Cardiac fibroblast (primary cell): Measurements from ENCODE around the gene ATP23.

Source experiments
- DNase-seq, 2 donors: peaks; one replicate each; pipeline versions ENCODE4 v3.0.0 to v3.0.0-alpha.2; 2010; ENCODE audit warnings: low read depth in 2 of 2
- H3K4me3 ChIP-seq, 2 donors: replicated peaks in 1 of 2; 1 replicate in 1 of 2; 2 replicates in 1 of 2; pipeline ENCODE4 v1.5.1; 2011; ENCODE audit warnings: low read depth in 2 of 2, low read length in 2 of 2, mild to moderate bottlenecking in 2 of 2, moderate library complexity in 1 of 2
- TF ChIP-seq, protein P1 (sequence below): IDR thresholded peaks from one replicate; pipeline ENCODE4 v1.5.1; 2011; ENCODE audit warnings: low read depth, mild to moderate bottlenecking, low read length, inconsistent platforms

ATP23 gene

GRCh38 chr12:57896115-57896433 lies 45.3 kb upstream of the ATP23 start:
- TF ChIP-seq, protein P1, sequence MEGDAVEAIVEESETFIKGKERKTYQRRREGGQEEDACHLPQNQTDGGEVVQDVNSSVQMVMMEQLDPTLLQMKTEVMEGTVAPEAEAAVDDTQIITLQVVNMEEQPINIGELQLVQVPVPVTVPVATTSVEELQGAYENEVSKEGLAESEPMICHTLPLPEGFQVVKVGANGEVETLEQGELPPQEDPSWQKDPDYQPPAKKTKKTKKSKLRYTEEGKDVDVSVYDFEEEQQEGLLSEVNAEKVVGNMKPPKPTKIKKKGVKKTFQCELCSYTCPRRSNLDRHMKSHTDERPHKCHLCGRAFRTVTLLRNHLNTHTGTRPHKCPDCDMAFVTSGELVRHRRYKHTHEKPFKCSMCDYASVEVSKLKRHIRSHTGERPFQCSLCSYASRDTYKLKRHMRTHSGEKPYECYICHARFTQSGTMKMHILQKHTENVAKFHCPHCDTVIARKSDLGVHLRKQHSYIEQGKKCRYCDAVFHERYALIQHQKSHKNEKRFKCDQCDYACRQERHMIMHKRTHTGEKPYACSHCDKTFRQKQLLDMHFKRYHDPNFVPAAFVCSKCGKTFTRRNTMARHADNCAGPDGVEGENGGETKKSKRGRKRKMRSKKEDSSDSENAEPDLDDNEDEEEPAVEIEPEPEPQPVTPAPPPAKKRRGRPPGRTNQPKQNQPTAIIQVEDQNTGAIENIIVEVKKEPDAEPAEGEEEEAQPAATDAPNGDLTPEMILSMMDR = no peak
- peak overlapping the region; percentile 28 to 43 for H3K4me3 ChIP-seq
- peak; percentile 33 to 63 for DNase-seq

DNA sequence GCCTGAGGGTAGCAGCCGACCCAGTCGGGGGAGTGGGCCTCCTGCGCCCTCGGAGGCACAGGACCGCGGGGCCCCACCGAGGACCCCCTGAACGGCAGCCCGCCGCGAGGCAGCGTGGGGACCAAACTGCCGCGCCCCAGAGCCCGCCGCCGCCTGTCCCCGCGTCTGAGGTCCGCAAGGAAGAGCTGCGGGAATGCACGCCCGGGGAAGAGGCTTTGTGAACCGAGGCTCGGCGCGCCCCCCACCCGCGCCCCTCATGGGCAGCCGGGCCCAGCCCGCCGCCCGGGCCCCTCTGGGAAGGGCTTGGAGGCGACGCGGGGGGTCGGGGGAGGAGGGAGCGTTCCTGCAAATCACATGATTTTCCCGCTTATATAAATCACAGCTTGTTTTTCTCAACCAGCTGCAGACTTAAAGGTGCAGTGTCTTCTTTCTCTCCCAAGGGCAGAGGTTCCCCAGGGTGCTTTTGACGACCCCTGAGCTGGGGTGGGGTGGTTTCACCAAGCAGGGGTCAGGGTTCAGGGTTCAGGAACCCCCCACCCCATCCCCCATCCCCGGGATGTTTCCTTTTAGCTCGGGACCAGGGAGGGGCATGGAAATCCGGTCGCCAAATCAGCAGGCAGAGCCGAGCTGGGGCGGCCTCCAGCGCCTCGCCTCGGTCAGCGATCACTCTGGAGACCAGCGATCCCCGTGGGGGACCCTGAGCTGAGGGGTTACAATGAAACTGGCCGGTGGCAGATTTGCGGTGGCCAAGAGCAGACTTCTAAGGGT lies 44.7 kb upstream of the ATP23 start:
- TF ChIP-seq, protein P1 = peak; percentile 35
- peak; percentile 74 to 89 for DNase-seq
- peak overlapping the region; percentile 28 to 43 for H3K4me3 ChIP-seq

GRCh38 chr12:57897286-57897974 lies 43.9 kb upstream of the ATP23 start:
- H3K4me3 ChIP-seq = no peak overlapping the region
- no peak for DNase-seq
- TF ChIP-seq, protein P1 = no peak

DNA sequence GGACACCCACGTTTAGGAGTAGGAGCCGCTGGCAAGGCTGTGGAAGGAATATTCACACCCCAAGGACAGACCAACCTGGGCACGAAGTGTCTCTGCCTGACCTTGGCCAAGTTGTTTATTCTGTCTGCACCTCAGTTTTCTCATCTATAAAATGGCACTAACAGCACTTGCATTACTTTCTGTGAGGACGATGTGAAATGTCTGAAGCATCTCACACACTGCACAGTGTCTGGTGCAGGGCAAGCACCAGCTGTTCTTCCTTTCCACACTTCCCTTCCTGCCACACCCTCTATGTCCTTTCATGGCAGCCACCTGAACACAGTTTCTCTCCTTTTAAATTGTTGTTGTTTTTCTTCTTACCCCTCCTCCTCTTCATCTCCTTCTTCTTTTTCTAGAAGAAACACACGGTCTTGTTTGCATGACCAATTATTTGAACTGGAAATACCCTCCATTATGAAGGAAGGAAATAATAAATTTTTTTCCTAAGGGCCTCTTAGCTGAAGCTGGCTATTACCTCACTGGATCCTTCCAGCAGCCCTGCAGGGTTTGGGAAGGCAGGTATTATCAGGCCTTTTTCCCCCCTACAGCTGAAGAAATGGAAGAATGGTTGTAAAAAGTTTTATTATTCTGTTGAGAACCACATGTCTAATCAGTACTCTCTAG lies 42.9 kb upstream of the ATP23 start:
- peak; percentile 17 for DNase-seq
- TF ChIP-seq, protein P1 = no peak
- no peak overlapping the region for H3K4me3 ChIP-seq

DNA sequence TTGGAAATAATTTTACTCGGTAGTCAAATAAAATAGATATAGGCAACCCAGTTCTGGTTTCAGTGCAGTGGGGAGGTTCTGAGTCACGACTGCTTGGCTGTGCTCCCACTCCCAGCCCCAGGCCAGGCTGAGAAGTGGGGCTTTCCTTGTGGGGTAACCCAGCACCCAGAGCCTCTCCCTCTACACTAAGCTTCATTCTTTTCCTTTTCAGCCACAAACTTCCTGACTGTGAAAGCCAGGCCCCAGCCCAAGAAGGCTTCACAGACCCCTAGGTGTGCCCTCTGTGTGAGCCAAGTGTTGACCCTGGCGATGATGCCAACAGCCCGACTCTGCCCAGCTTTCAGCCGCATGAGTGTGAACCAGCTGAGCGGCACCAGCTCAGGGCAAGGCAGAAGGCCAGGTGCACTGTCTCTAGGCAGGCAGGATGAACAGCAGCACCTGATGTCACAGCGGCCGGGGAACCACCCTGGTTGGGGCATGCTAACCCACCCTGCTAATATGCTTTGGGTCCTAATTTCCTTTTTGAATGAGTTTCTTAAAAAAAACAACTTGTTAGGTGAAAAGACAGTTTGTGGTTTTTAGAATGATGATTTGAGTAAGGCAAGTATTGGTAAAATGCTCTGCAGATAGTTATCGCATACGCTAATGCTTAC lies 42.2 kb upstream of the ATP23 start:
- TF ChIP-seq, protein P1 = no peak
- peak; percentile 63 for DNase-seq
- no peak overlapping the region for H3K4me3 ChIP-seq

GRCh38 chr12:57902478-57902969 lies 38.8 kb upstream of the ATP23 start:
- no peak overlapping the region for H3K4me3 ChIP-seq
- peak in 1 of 2 donors; percentile 25 for DNase-seq
- TF ChIP-seq, protein P1 = no peak
